GM06990 (cell line): ENCODE results near the gene CRAMP1.

Experiments used
- DNase-seq: peaks from one replicate; pipeline ENCODE4 v3.0.0-alpha.2; 2011; ENCODE audit not compliant: insufficient read length; ENCODE audit errors: extremely low read depth
- H3K27me3 ChIP-seq: replicated peaks from 2 replicates; pipeline ENCODE4 v1.6.0; 2011; ENCODE audit warnings: low read length; ENCODE audit not compliant: control insufficient read depth, insufficient read depth
- H3K36me3 ChIP-seq: 2 replicates; pipeline ENCODE4 v1.5.1; 2011; ENCODE audit warnings: low read length; ENCODE audit not compliant: control insufficient read depth, insufficient read depth
- H3K4me3 ChIP-seq: replicated peaks from 2 replicates; pipeline ENCODE4 v1.5.1; 2011; ENCODE audit warnings: low read depth, mild to moderate bottlenecking, control low read depth, low read length
- TF ChIP-seq, protein P1 (sequence below): IDR thresholded peaks from 2 replicates; pipeline ENCODE4 v1.5.1; 2011; ENCODE audit warnings: low read length, control low read depth, mild to moderate bottlenecking, inconsistent platforms; ENCODE audit not compliant: insufficient read depth, poor library complexity, severe bottlenecking

Gene CRAMP1

GRCh38 chr16:1653023-1653422 is 40.9 kb downstream of the CRAMP1 start:
- peaks cover 21% of the 10 kb centered on the region for H3K36me3 ChIP-seq
- H3K4me3 ChIP-seq = no peak overlapping the region
- TF ChIP-seq, protein P1, sequence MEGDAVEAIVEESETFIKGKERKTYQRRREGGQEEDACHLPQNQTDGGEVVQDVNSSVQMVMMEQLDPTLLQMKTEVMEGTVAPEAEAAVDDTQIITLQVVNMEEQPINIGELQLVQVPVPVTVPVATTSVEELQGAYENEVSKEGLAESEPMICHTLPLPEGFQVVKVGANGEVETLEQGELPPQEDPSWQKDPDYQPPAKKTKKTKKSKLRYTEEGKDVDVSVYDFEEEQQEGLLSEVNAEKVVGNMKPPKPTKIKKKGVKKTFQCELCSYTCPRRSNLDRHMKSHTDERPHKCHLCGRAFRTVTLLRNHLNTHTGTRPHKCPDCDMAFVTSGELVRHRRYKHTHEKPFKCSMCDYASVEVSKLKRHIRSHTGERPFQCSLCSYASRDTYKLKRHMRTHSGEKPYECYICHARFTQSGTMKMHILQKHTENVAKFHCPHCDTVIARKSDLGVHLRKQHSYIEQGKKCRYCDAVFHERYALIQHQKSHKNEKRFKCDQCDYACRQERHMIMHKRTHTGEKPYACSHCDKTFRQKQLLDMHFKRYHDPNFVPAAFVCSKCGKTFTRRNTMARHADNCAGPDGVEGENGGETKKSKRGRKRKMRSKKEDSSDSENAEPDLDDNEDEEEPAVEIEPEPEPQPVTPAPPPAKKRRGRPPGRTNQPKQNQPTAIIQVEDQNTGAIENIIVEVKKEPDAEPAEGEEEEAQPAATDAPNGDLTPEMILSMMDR = no peak
- H3K27me3 ChIP-seq = no peaks in the 10 kb centered on the region
- DNase-seq = no peak

GRCh38 chr16:1654505-1655268 is 42.5 kb downstream of the CRAMP1 start:
- H3K4me3 ChIP-seq = no peak overlapping the region
- H3K27me3 ChIP-seq = no peaks in the 10 kb centered on the region
- H3K36me3 ChIP-seq = peaks cover 21% of the 10 kb centered on the region
- TF ChIP-seq, protein P1 = no peak
- DNase-seq = no peak

- Histone ChIP-seq H3K27me3 (no peaks in the 10 kb centered on the region), H3K36me3 (peaks cover 25% of the 10 kb centered on the region), H3K4me3 (no peak overlapping the region)
- DNase-seq = no peak
- TF ChIP-seq, protein P1 = no peak
Measured at GRCh38 chr16:1655269-1655807, 43.2 kb downstream of the CRAMP1 start.

DNA sequence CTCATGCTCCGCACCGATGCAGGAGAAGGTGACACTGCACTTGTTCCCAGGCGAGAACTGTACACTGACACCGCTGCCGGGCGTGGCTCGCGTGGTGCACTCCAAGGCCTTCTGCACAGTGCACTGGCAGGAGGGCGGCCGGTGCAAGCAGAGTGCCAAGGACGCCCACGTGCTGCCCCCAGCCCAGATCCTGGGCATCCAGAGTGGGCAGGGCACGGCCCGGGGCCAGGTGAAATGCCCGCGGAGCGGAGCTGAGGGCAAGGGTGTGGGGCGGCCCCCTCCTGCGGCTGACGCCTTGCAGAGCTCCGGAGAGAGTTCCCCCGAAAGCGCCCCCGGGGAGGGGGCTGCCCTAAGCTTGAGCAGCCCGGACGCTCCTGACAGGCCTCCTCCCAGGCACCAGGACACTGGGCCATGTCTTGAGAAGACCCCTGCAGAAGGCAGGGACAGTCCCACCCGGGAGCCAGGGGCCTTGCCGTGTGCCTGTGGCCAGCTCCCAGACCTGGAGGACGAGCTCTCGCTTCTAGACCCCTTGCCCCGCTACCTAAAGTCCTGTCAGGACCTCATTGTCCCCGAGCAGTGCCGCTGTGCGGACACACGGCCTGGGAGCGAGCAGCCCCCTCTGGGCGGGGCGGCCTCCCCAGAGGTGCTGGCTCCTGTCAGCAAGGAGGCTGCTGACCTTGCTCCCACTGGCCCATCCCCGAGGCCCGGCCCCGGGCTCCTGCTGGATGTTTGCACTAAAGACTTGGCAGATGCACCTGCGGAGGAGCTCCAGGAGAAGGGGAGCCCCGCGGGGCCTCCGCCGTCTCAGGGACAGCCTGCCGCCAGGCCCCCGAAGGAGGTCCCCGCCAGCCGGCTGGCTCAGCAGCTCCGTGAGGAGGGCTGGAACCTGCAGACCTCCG is 44.0 kb downstream of the CRAMP1 start:
- Histone ChIP-seq H3K4me3 (no peak overlapping the region), H3K36me3 (peaks cover 22% of the 10 kb centered on the region), H3K27me3 (no peaks in the 10 kb centered on the region)
- TF ChIP-seq, protein P1 = no peak
- DNase-seq = no peak

DNA sequence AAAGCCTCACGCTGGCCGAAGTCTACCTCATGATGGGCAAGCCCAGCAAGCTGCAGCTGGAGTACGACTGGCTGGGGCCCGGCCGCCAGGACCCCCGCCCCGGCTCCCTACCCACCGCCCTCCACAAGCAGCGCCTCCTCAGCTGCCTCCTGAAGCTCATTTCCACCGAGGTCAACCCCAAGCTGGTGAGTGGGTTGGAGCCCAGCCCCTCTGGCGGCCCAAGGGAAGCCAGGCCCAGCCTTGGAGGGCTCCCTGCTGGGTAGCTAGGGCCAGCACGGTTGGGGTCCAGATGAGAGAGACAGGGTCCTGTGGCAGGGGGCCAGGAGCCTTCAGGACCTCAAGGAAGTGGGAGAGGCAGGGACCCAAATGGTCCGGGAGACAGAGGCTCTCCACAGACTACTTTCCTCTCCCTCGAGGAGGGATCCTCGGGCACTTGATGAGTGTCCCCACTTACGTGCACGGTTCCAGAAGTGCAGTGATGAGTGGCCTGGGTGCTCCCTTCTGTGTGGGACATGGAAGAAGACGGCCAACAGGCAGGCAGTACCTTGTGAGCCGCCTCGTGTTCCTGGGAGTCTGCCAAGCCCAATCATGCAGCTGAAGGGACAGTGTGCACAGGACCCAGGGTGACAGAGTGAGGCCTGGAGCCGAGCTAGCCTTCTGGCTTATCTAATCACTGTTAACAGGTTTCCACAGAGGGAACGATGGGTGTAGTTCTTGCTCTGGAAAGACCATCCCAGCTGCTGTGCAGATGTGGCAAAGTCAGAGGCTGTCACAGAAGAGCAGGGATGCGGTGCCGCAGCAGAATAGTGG is 44.9 kb downstream of the CRAMP1 start:
- TF ChIP-seq, protein P1 = no peak
- Histone ChIP-seq H3K36me3 (peaks cover 22% of the 10 kb centered on the region), H3K27me3 (no peaks in the 10 kb centered on the region), H3K4me3 (no peak overlapping the region)
- DNase-seq = no peak
